HCT116 (cell line): Measurements from ENCODE around the gene DOCK1. TPM values are rescaled to one million over a fixed set of nuclear protein-coding genes. Genes with fewer than 3 reads are reported as not detected.

Experiments
- ATAC-seq: fragments of 200-7000 bp; cut with Tn5 transposase; 2 replicates; pipeline ENCODE4 v1.9.1; 2020; ENCODE audit warnings: mild to moderate bottlenecking, moderate library complexity
- BruUV-seq: library from RNA; stranded (reverse); fragments of 400-500 nt; replicated peaks from 2 replicates; lab custom pipeline; 2021; lab: Mats Ljungman, UMichigan
- CTCF ChIA-PET: fragments of 300-600 bp; sonication (Branson Sonifier 250); formaldehyde crosslinking; loops from one replicate; lab custom pipeline; 2021; ENCODE audit warnings: antibody characterized with exemption; lab: Charles Lee
- POLR2A ChIA-PET: fragments of 300-600, 350-600 bp; sonication (Branson Sonifier 250); formaldehyde crosslinking; loops from one replicate; lab custom pipeline; 2021; ENCODE audit warnings: antibody characterized with exemption; lab: Charles Lee
- RAD21 ChIA-PET, 2 experiments: fragments of 300-600 bp; sonication (Branson Sonifier 250); formaldehyde crosslinking; loops; one replicate each; lab custom pipeline; 2023; ENCODE audit warnings: low total read pairs in 2 of 2; ENCODE audit not compliant: uncharacterized antibody in 2 of 2, unreplicated experiment in 2 of 2, low non-redundant PET in 1 of 2; lab: Charles Lee
- DNase-seq: peaks from one replicate; pipeline ENCODE4 v3.0.0-alpha.2; 2010; ENCODE audit warnings: low read depth, low spot score
- H2AFZ ChIP-seq: fragments of 200-600 bp; shearing (Covaris generic), sonication (generic); 2 replicates; pipeline ENCODE4 v1.6.1; 2017; ENCODE audit warnings: low read depth, mixed run types, mixed read lengths, antibody characterized with exemption, low read length; ENCODE audit not compliant: poor library complexity, severe bottlenecking
- H3K27ac ChIP-seq: 2 replicates; pipeline ENCODE4 v1.5.1; 2012; ENCODE audit warnings: low read depth, low read length
- H3K27me3 ChIP-seq: fragments of 200-600 bp; sonication (generic); 2 replicates; pipeline ENCODE4 v1.6.1; 2016; ENCODE audit warnings: mixed run types, low read length, mixed read lengths; ENCODE audit not compliant: insufficient read depth
- H3K36me3 ChIP-seq, 2 experiments: fragments of 200-500 bp in 1 of 2; fragments of 200-600 bp in 1 of 2; sonication (Bioruptor generic) in 1 of 2; sonication (generic) in 1 of 2; 2 replicates each; pipeline versions ENCODE4 v1.5.1 to v1.6.1; 2014 to 2016; ENCODE audit warnings: low read length in 2 of 2, inconsistent platforms in 1 of 2, mixed read lengths in 1 of 2, mixed run types in 1 of 2; ENCODE audit not compliant: insufficient read depth in 2 of 2, control insufficient read depth in 1 of 2
- H3K4me1 ChIP-seq, 2 experiments: fragments of 200-600 bp in 1 of 2; sonication (generic) in 1 of 2; 2 replicates each; pipeline versions ENCODE4 v1.5.1 to v1.6.1; 2012 to 2017; ENCODE audit warnings: low read length in 2 of 2, inconsistent platforms in 1 of 2, mild to moderate bottlenecking in 1 of 2, mixed read lengths in 1 of 2, mixed run types in 1 of 2, moderate library complexity in 1 of 2; ENCODE audit not compliant: insufficient read depth in 2 of 2, control insufficient read depth in 1 of 2
- H3K4me2 ChIP-seq: fragments of 200-600 bp; sonication (generic); 2 replicates; pipeline ENCODE4 v1.6.1; 2017; ENCODE audit warnings: mixed run types, low read length, mixed read lengths
- H3K4me3 ChIP-seq, 2 experiments: fragments of 200-600 bp in 1 of 2; sonication (generic) in 1 of 2; replicated peaks in 1 of 2; 2 replicates each; pipeline ENCODE4 v1.5.1; 2011 to 2016; ENCODE audit warnings: low read length in 2 of 2, control low read depth in 1 of 2, low read depth in 1 of 2, mild to moderate bottlenecking in 1 of 2, mixed read lengths in 1 of 2, mixed run types in 1 of 2
- H3K79me2 ChIP-seq: fragments of 200-600 bp; sonication (generic); 2 replicates; pipeline ENCODE4 v1.6.1; 2017; ENCODE audit warnings: mild to moderate bottlenecking, mixed run types, low read length, moderate library complexity, mixed read lengths; ENCODE audit not compliant: insufficient read depth
- H3K9ac ChIP-seq: fragments of 200-600 bp; sonication (generic); 2 replicates; pipeline ENCODE4 v1.6.1; 2016; ENCODE audit warnings: low read length, mixed read lengths
- H3K9me2 ChIP-seq: fragments of 200-600 bp; sonication (generic), shearing (Covaris generic); 2 replicates; pipeline ENCODE4 v1.6.1; 2017; ENCODE audit warnings: mixed run types, mild to moderate bottlenecking, moderate library complexity; ENCODE audit not compliant: insufficient read depth
- H3K9me3 ChIP-seq, 2 experiments: fragments of 200-500 bp in 1 of 2; fragments of 200-600 bp in 1 of 2; sonication (Bioruptor generic) in 1 of 2; sonication (generic) in 1 of 2; 2 replicates each; pipeline ENCODE4 v1.6.1; 2014 to 2017; ENCODE audit warnings: low read length in 2 of 2, mixed read lengths in 2 of 2, inconsistent platforms in 1 of 2, low read depth in 1 of 2, mild to moderate bottlenecking in 1 of 2, mixed run types in 1 of 2, moderate library complexity in 1 of 2; ENCODE audit not compliant: control insufficient read depth in 1 of 2, insufficient read depth in 1 of 2
- H4K20me1 ChIP-seq: fragments of 200-600 bp; sonication (generic), shearing (Covaris generic); 2 replicates; pipeline ENCODE4 v1.6.1; 2017; ENCODE audit warnings: mixed run types, mild to moderate bottlenecking, moderate library complexity; ENCODE audit not compliant: insufficient read depth
- CBX3 ChIP-seq: IDR thresholded peaks from 2 replicates; pipeline ENCODE4 v1.6.1; 2012; ENCODE audit warnings: low read depth
- CEBPB ChIP-seq: IDR thresholded peaks from 2 replicates; pipeline ENCODE4 v1.6.1; 2012; ENCODE audit warnings: low read depth
- EGR1 ChIP-seq: IDR thresholded peaks from 2 replicates; pipeline ENCODE4 v1.6.1; 2012; ENCODE audit warnings: low read depth
- ELF1 ChIP-seq: IDR thresholded peaks from 2 replicates; pipeline ENCODE4 v1.6.1; 2012; ENCODE audit warnings: low read depth, borderline replicate concordance
- EZH2 ChIP-seq: fragments of 200-600 bp; sonication (generic); IDR thresholded peaks from 2 replicates; pipeline ENCODE4 v1.6.1; 2017; ENCODE audit warnings: antibody characterized with exemption, mixed run types
- EZH2phosphoT487 ChIP-seq: fragments of 200-600 bp; IDR thresholded peaks from 2 replicates; pipeline ENCODE4 v1.6.1; 2018; ENCODE audit warnings: antibody characterized with exemption, borderline replicate concordance
- FOSL1 ChIP-seq: IDR thresholded peaks from 2 replicates; pipeline ENCODE4 v1.6.1; 2012; ENCODE audit warnings: low read depth
- JUND ChIP-seq: IDR thresholded peaks from 2 replicates; pipeline ENCODE4 v1.6.1; 2012
- POLR2A ChIP-seq: IDR thresholded peaks from 2 replicates; pipeline ENCODE4 v1.7.0; 2011; ENCODE audit warnings: borderline replicate concordance; ENCODE audit not compliant: insufficient read depth, insufficient read length; ENCODE audit errors: extremely low read depth
- RAD21 ChIP-seq: IDR thresholded peaks from 2 replicates; pipeline ENCODE4 v1.6.1; 2012; ENCODE audit warnings: low read depth, mild to moderate bottlenecking
- SIN3A ChIP-seq: IDR thresholded peaks from 2 replicates; pipeline ENCODE4 v1.6.1; 2012; ENCODE audit warnings: low read depth
- SP1 ChIP-seq: IDR thresholded peaks from 2 replicates; pipeline ENCODE4 v1.6.1; 2012; ENCODE audit warnings: low read depth
- SRF ChIP-seq: IDR thresholded peaks from 2 replicates; pipeline ENCODE4 v1.6.1; 2012; ENCODE audit warnings: low read depth
- TCF7L2 ChIP-seq: IDR thresholded peaks from 2 replicates; pipeline ENCODE4 v1.7.0; 2011; ENCODE audit warnings: borderline replicate concordance, inconsistent platforms; ENCODE audit not compliant: insufficient read depth, insufficient read length; ENCODE audit errors: extremely low read depth
- YY1 ChIP-seq: IDR thresholded peaks from 2 replicates; pipeline ENCODE4 v1.6.1; 2011; ENCODE audit warnings: low read length, low read depth, moderate library complexity, mild to moderate bottlenecking; ENCODE audit not compliant: insufficient replicate concordance; ENCODE audit errors: extremely low read depth
- ZFX ChIP-seq: fragments of 450-650 bp; IDR thresholded peaks from 2 replicates; pipeline ENCODE4 v1.6.1; 2017
- ZNF274 ChIP-seq: fragments of 200-500 bp; sonication (Bioruptor generic); IDR thresholded peaks from 2 replicates; pipeline ENCODE4 v1.6.1; 2014; ENCODE audit warnings: mild to moderate bottlenecking, low read depth, low read length, inconsistent platforms
- intact Hi-C: fragments of 100-400 bp; cut with micrococcal nuclease; formaldehyde crosslinking; loops from 2 replicates; pipeline ENCODE4 v1.10.0; 2022
- total RNA-seq: library from RNA; stranded (reverse); gene quantifications from one replicate; pipeline ENCODE4 v1.2.1, GENCODE V29; 2021; ENCODE audit not compliant: unreplicated experiment
- TF ChIP-seq, protein P1 (sequence below): IDR thresholded peaks from 2 replicates; pipeline ENCODE4 v1.6.1; 2011; ENCODE audit warnings: mild to moderate bottlenecking, low read length, moderate library complexity; ENCODE audit not compliant: insufficient replicate concordance; ENCODE audit errors: extremely low read depth
- TF ChIP-seq, protein P2 (sequence below), 3 experiments: fragments of 200-600 bp in 1 of 3; sonication (generic) in 1 of 3; IDR thresholded peaks in 2 of 3; conservative IDR thresholded peaks in 1 of 3; 2 replicates each; pipeline ENCODE4 v1.5.1; 2012 to 2017; ENCODE audit warnings: low read depth in 2 of 3, low read length in 2 of 3, antibody characterized with exemption in 1 of 3, borderline replicate concordance in 1 of 3, control low read depth in 1 of 3, mild to moderate bottlenecking in 1 of 3, mixed read lengths in 1 of 3, mixed run types in 1 of 3, moderate library complexity in 1 of 3; ENCODE audit not compliant: insufficient read depth in 1 of 3

DOCK1 gene
- total RNA-seq, 1 experiment from 2014 or later = 46.5 TPM

DNA sequence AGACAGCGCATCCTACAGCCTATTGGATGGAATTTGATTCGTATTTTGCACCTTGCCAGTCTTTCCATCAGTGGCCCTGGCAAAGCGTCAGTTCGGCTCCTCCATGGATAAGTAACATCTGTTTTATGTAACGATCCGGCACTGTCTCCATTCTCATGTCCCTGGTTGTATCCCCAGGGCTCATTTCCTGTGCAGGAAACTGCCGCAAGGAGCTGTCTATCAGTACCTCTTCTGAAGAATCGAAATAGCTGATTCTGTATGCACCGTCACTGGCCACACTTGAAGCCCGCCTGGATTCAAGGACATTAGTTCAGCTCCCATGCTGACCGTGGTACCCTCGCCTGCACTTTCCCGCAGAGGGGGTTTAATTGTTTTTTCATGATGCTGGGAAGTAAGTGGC is 590.8 kb downstream of the DOCK1 start (continued):
- TF ChIP-seq RAD21 (no peak), EZH2 (no peak), ZFX (no peak), FOSL1 (no peak), JUND (no peak), SIN3A (no peak), POLR2A (no peak), ELF1 (no peak), YY1 (no peak)

DNA sequence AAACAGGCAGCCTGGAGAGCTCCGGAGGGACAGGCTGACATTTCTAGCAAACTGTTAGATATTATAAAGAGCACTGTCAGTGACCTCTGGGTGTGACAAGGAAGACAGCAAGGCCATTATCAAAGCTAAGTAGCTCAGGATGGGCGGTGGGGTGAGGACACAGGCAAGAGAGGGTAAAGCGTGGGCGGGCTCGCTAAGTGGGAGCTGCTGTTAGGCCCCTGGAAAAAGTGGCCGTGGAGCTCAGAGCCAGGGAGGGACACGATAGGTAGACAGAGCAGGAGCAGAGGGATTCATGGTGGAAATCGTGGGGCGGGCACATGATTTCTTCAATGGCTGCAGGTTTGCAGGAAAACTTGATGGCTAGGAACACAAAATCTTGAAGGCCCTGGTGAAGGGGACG is 592.5 kb downstream of the DOCK1 start:
- no peak overlapping the region for H3K4me2 ChIP-seq
- ChIA-PET RAD21 (no interaction called here), CTCF (no interaction called here), POLR2A (no interaction called here)
- DNase-seq (no peak), ATAC-seq (no peak)
- H3K27me3 ChIP-seq = peaks cover 82% of the 10 kb centered on the region
- no peaks in the 10 kb centered on the region for H3K9me2 ChIP-seq
- H3K27ac ChIP-seq = no peak overlapping the region
- intact Hi-C loops = no loop called here
- no peaks in the 10 kb centered on the region for H3K9me3 ChIP-seq
- H3K4me1 ChIP-seq = no peaks in the 10 kb centered on the region
- BruUV-seq = no TSS peak
- no peak overlapping the region for H3K9ac ChIP-seq
- H2AFZ ChIP-seq = no peak overlapping the region
- TF ChIP-seq FOSL1 (no peak), JUND (no peak), RAD21 (no peak), SRF (no peak), SP1 (no peak), EGR1 (no peak), TCF7L2 (no peak), CBX3 (no peak), YY1 (no peak), ELF1 (no peak), CEBPB (no peak), POLR2A (no peak), ZNF274 (no peak), EZH2phosphoT487 (no peak)
- TF ChIP-seq, protein P1, sequence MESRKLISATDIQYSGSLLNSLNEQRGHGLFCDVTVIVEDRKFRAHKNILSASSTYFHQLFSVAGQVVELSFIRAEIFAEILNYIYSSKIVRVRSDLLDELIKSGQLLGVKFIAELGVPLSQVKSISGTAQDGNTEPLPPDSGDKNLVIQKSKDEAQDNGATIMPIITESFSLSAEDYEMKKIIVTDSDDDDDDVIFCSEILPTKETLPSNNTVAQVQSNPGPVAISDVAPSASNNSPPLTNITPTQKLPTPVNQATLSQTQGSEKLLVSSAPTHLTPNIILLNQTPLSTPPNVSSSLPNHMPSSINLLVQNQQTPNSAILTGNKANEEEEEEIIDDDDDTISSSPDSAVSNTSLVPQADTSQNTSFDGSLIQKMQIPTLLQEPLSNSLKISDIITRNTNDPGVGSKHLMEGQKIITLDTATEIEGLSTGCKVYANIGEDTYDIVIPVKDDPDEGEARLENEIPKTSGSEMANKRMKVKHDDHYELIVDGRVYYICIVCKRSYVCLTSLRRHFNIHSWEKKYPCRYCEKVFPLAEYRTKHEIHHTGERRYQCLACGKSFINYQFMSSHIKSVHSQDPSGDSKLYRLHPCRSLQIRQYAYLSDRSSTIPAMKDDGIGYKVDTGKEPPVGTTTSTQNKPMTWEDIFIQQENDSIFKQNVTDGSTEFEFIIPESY = no peak
- TF ChIP-seq, protein P2, sequence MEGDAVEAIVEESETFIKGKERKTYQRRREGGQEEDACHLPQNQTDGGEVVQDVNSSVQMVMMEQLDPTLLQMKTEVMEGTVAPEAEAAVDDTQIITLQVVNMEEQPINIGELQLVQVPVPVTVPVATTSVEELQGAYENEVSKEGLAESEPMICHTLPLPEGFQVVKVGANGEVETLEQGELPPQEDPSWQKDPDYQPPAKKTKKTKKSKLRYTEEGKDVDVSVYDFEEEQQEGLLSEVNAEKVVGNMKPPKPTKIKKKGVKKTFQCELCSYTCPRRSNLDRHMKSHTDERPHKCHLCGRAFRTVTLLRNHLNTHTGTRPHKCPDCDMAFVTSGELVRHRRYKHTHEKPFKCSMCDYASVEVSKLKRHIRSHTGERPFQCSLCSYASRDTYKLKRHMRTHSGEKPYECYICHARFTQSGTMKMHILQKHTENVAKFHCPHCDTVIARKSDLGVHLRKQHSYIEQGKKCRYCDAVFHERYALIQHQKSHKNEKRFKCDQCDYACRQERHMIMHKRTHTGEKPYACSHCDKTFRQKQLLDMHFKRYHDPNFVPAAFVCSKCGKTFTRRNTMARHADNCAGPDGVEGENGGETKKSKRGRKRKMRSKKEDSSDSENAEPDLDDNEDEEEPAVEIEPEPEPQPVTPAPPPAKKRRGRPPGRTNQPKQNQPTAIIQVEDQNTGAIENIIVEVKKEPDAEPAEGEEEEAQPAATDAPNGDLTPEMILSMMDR (IDR thresholded peaks at IDR 0.05 in 2 of 3, conservative IDR thresholded peaks at IDR 0.05 in 1 of 3; ENCODE audit: borderline replicate concordance in 1 of 3, insufficient read depth in 1 of 3, low read depth in 2 of 3, low read length in 2 of 3) = no peak
- no peaks in the 10 kb centered on the region for H3K36me3 ChIP-seq
- H3K79me2 ChIP-seq = no peaks in the 10 kb centered on the region
- no peaks in the 10 kb centered on the region for H4K20me1 ChIP-seq
- no peak overlapping the region for H3K4me3 ChIP-seq
